Measurements from ENCODE around the gene PHAF1. TPM values are rescaled to one million over a fixed set of nuclear protein-coding genes. Genes with fewer than 3 reads are reported as not detected.
A peak's percentile ranks its signal among the peaks of the same experiment; 100 is the strongest.

The PHAF1 gene
- total and polyA plus RNA-seq, 2 donors (not counting 1 experiment from before 2014, with no cell fraction given) = 18.3 to 21.5 TPM

DNA sequence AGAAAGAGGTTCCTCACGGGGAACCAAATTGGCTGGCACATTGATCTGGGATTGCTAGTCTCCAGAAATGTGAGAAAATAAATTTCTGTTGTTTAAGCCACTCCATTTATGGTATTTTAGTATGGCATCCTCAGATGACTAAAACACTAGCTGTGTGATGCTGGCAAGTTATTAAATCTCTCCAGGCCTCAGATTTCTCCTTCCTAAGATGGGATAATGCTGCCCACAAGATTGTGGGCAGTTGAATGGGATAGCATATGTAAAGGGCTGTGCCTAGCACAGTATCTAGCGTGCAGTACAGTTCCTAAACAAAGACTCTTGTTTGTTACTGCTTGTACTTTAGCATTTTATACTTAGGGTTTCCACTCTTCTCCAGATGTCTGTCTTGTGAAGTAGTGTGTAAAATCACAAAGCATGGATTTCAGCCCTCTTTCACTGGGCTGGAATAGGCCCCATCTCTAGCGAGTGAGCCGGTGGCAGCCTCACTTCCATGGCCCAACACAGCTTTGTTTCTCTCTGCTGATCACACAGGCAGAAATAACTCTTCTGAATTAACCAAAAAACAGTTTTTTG, 38.2 kb upstream of the PHAF1 start:
- Histone ChIP-seq H3K4me2 (ENCODE audit: extremely low read depth, insufficient read depth, low read length) (no peak overlapping the region), H3K4me3 (replicated peaks in 1 of 4; ENCODE audit: control extremely low read depth in 1 of 4, insufficient read depth in 1 of 4, low read depth in 3 of 4, low read length in 4 of 4) (no peak overlapping the region), H3K79me2 (ENCODE audit: control insufficient read depth, insufficient read depth, low read length) (no peaks in the 10 kb centered on the region), H3K4me1 (ENCODE audit: control insufficient read depth, extremely low read depth, insufficient read depth, low read length) (no peaks in the 10 kb centered on the region), H4K20me1 (ENCODE audit: control insufficient read depth, extremely low read depth, insufficient read depth, low read length) (no peaks in the 10 kb centered on the region), H3K27ac (ENCODE audit: insufficient read depth, low read length) (no peak overlapping the region), H3K9me3 (ENCODE audit: control insufficient read depth, insufficient read depth, low read depth, low read length) (no peaks in the 10 kb centered on the region), H3K27me3 (ENCODE audit: control insufficient read depth, insufficient read depth, low read length) (no peaks in the 10 kb centered on the region), H3K36me3 (ENCODE audit: control insufficient read depth, insufficient read depth, low read length) (peaks cover 2% of the 10 kb centered on the region), H2AFZ (ENCODE audit: low read length) (no peak overlapping the region), H3K9ac (ENCODE audit: insufficient read depth, low read length) (no peak overlapping the region)
- TF ChIP-seq, protein P1, sequence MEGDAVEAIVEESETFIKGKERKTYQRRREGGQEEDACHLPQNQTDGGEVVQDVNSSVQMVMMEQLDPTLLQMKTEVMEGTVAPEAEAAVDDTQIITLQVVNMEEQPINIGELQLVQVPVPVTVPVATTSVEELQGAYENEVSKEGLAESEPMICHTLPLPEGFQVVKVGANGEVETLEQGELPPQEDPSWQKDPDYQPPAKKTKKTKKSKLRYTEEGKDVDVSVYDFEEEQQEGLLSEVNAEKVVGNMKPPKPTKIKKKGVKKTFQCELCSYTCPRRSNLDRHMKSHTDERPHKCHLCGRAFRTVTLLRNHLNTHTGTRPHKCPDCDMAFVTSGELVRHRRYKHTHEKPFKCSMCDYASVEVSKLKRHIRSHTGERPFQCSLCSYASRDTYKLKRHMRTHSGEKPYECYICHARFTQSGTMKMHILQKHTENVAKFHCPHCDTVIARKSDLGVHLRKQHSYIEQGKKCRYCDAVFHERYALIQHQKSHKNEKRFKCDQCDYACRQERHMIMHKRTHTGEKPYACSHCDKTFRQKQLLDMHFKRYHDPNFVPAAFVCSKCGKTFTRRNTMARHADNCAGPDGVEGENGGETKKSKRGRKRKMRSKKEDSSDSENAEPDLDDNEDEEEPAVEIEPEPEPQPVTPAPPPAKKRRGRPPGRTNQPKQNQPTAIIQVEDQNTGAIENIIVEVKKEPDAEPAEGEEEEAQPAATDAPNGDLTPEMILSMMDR (conservative IDR thresholded peaks at IDR 0.05 in 1 of 2, IDR thresholded peaks at IDR 0.05 in 1 of 2; ENCODE audit: low read depth in 1 of 2, low read length in 2 of 2) = no peak
- no peak for TF ChIP-seq EZH2 (IDR thresholded peaks at IDR 0.05; ENCODE audit: low read length, missing control alignments)
- peak in 1 of 2 donors; percentile 21 for DNase-seq (ENCODE audit: low read depth in 2 of 2)

DNA sequence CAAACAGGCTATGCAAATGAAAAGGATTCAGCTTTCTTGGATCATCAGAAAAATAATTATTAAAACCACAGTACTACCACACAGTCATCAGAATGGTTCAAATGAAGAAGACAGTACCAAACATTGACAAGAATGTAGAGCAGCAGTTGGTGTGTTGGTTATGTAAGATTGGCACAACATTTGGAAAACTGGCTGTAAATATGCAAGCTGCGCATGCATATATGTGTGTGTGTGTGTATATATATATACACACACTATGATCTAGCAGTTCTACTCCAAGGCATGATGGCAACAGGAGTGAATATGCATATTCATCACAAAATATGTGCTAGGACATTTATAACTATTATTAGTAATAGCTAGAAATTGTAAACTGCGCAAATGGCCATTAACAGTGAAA, 34.4 kb upstream of the PHAF1 start:
- no peak for DNase-seq (ENCODE audit: low read depth in 2 of 2)

GRCh38 chr16:67077871-67078270, 31.9 kb upstream of the PHAF1 start:
- Histone ChIP-seq H3K79me2 (ENCODE audit: control insufficient read depth, insufficient read depth, low read length) (no peaks in the 10 kb centered on the region), H3K9me3 (ENCODE audit: control insufficient read depth, insufficient read depth, low read depth, low read length) (no peaks in the 10 kb centered on the region), H3K4me2 (ENCODE audit: extremely low read depth, insufficient read depth, low read length) (no peak overlapping the region), H4K20me1 (ENCODE audit: control insufficient read depth, extremely low read depth, insufficient read depth, low read length) (no peaks in the 10 kb centered on the region), H3K27me3 (ENCODE audit: control insufficient read depth, insufficient read depth, low read length) (no peaks in the 10 kb centered on the region), H3K27ac (ENCODE audit: insufficient read depth, low read length) (no peak overlapping the region), H3K36me3 (ENCODE audit: control insufficient read depth, insufficient read depth, low read length) (peaks cover 2% of the 10 kb centered on the region), H3K4me3 (replicated peaks in 1 of 4; ENCODE audit: control extremely low read depth in 1 of 4, insufficient read depth in 1 of 4, low read depth in 3 of 4, low read length in 4 of 4) (no peak overlapping the region), H2AFZ (ENCODE audit: low read length) (no peak overlapping the region), H3K9ac (ENCODE audit: insufficient read depth, low read length) (no peak overlapping the region), H3K4me1 (ENCODE audit: control insufficient read depth, extremely low read depth, insufficient read depth, low read length) (no peaks in the 10 kb centered on the region)
- no peak for DNase-seq (ENCODE audit: low read depth in 2 of 2)
- no peak for TF ChIP-seq EZH2 (IDR thresholded peaks at IDR 0.05; ENCODE audit: low read length, missing control alignments)
- TF ChIP-seq, protein P1 (conservative IDR thresholded peaks at IDR 0.05 in 1 of 2, IDR thresholded peaks at IDR 0.05 in 1 of 2; ENCODE audit: low read depth in 1 of 2, low read length in 2 of 2) = no peak

More for the DNA sequence above, 34.4 kb upstream of the PHAF1 start:
- no peaks in the 10 kb centered on the region for H4K20me1 ChIP-seq (ENCODE audit: control insufficient read depth, extremely low read depth, insufficient read depth, low read length)
- H3K9ac ChIP-seq (ENCODE audit: insufficient read depth, low read length) = no peak overlapping the region
- no peaks in the 10 kb centered on the region for H3K79me2 ChIP-seq (ENCODE audit: control insufficient read depth, insufficient read depth, low read length)
- H3K27me3 ChIP-seq (ENCODE audit: control insufficient read depth, insufficient read depth, low read length) = no peaks in the 10 kb centered on the region
- no peaks in the 10 kb centered on the region for H3K9me3 ChIP-seq (ENCODE audit: control insufficient read depth, insufficient read depth, low read depth, low read length)
- no peak overlapping the region for H3K4me3 ChIP-seq (replicated peaks in 1 of 4; ENCODE audit: control extremely low read depth in 1 of 4, insufficient read depth in 1 of 4, low read depth in 3 of 4, low read length in 4 of 4)
- no peak overlapping the region for H3K4me2 ChIP-seq (ENCODE audit: extremely low read depth, insufficient read depth, low read length)
- no peaks in the 10 kb centered on the region for H3K4me1 ChIP-seq (ENCODE audit: control insufficient read depth, extremely low read depth, insufficient read depth, low read length)
- H3K36me3 ChIP-seq (ENCODE audit: control insufficient read depth, insufficient read depth, low read length) = peaks cover 2% of the 10 kb centered on the region
- no peak overlapping the region for H3K27ac ChIP-seq (ENCODE audit: insufficient read depth, low read length)
- TF ChIP-seq, protein P1 (conservative IDR thresholded peaks at IDR 0.05 in 1 of 2, IDR thresholded peaks at IDR 0.05 in 1 of 2; ENCODE audit: low read depth in 1 of 2, low read length in 2 of 2) = no peak
- TF ChIP-seq EZH2 (IDR thresholded peaks at IDR 0.05; ENCODE audit: low read length, missing control alignments) = no peak
- no peak overlapping the region for H2AFZ ChIP-seq (ENCODE audit: low read length)
